SIG-M5 (cell line): ENCODE data around the gene SEMA4C.

Experiments
- DNase-seq: peaks from one replicate; lab custom pipeline; 2025; lab: John Stamatoyannopoulos, UW

The SEMA4C gene

GRCh38 chr2:96819876-96820511, 49.9 kb downstream of the SEMA4C start:
- no peak for DNase-seq

- DNase-seq = no peak
Observed at GRCh38 chr2:96819128-96819875, 50.6 kb downstream of the SEMA4C start.

GRCh38 chr2:96817882-96818281, 52.0 kb downstream of the SEMA4C start:
- no peak for DNase-seq

- no peak for DNase-seq
Observed at GRCh38 chr2:96816836-96817702, 52.8 kb downstream of the SEMA4C start.

GRCh38 chr2:96816127-96816835, 53.6 kb downstream of the SEMA4C start, which contains the start of gene CNNM3:
TSS of gene CNNM3 (plus strand) at chr2:96816268. CDS start at chr2:96816278, 10 bp downstream.
- peak; percentile 42 for DNase-seq

GRCh38 chr2:96815326-96816126, 54.4 kb downstream of the SEMA4C start:
- DNase-seq = no peak

- DNase-seq = no peak
Observed at GRCh38 chr2:96813656-96814055, 56.2 kb downstream of the SEMA4C start.

- DNase-seq = no peak
Observed at GRCh38 chr2:96811917-96812316, 58.0 kb downstream of the SEMA4C start.

- no peak for DNase-seq
Observed at GRCh38 chr2:96810783-96811192, 59.1 kb downstream of the SEMA4C start.

- DNase-seq = no peak
Observed at GRCh38 chr2:96809951-96810782, 59.7 kb downstream of the SEMA4C start.
